HG03064 (cell line): Measurements from ENCODE around the gene COL6A2.

ENCODE experiments used
- ATAC-seq: cut with Tn5 transposase; IDR thresholded peaks from one replicate; pipeline ENCODE4 v1.9.1; 2021; ENCODE audit warnings: low read depth; ENCODE audit not compliant: unreplicated experiment

The COL6A2 gene

GRCh38 chr21:46111857-46112724 is 14.2 kb downstream of the COL6A2 start:
- no peak for ATAC-seq

GRCh38 chr21:46112725-46113215 is 14.9 kb downstream of the COL6A2 start:
- no peak for ATAC-seq

- ATAC-seq, result no peak
Measured at GRCh38 chr21:46113497-46114176, 15.7 kb downstream of the COL6A2 start.

DNA sequence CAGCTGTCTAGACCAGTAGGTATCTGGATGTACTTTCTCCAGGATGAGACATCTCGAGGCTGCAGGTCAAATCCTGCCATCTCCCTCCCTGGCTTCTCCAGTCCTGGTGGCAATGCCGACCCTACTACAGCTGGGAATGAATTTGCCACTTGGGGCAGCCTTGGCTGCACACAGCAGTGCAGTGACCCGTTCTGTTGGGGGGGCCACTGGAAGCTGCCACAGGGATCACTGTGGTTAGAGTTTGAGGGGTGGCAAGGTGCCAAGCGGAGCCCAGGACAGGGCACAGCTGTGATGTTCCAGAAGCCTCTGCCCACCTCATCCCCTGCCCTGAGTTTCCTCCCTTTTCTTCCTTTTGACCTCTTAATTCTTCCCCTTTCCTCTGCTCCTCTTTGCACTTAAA is 17.1 kb downstream of the COL6A2 start:
- ATAC-seq, result no peak

DNA sequence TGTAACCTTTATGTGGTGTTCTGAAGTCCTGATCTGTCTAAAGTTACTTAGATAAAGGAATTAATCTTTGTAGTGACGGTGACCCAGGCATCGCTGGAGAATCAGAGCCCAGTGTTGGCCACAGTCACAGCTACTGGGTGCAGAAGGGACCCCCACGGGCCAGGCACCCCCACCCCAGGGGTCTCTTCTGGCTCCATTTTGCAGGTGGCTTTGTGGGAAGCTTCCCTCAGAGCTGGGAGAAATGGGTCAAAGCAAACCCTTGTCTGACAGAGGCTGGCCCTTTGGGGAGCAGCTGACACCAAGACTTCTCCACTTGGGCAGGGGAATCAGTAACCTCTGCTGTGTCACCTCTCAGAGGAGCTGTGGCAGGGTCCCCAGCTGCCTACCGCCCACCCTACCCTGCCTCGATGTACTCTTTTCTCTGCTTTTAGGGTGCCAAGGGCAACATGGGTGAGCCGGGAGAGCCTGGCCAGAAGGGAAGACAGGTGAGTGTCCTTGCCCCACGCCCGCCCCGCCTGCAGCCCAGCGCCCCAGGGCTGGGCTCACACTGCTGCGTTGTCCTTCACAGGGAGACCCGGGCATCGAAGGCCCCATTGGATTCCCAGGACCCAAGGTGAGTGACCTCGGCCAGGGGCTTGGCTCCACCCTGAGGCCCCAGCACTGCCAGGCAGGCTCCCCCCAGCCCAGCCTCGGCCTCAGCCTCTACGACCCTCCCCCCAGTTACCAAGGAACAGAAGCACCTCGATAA is 17.7 kb downstream of the COL6A2 start:
- no peak for ATAC-seq

- no peak for ATAC-seq
Measured at GRCh38 chr21:46116189-46116775, 18.4 kb downstream of the COL6A2 start.

DNA sequence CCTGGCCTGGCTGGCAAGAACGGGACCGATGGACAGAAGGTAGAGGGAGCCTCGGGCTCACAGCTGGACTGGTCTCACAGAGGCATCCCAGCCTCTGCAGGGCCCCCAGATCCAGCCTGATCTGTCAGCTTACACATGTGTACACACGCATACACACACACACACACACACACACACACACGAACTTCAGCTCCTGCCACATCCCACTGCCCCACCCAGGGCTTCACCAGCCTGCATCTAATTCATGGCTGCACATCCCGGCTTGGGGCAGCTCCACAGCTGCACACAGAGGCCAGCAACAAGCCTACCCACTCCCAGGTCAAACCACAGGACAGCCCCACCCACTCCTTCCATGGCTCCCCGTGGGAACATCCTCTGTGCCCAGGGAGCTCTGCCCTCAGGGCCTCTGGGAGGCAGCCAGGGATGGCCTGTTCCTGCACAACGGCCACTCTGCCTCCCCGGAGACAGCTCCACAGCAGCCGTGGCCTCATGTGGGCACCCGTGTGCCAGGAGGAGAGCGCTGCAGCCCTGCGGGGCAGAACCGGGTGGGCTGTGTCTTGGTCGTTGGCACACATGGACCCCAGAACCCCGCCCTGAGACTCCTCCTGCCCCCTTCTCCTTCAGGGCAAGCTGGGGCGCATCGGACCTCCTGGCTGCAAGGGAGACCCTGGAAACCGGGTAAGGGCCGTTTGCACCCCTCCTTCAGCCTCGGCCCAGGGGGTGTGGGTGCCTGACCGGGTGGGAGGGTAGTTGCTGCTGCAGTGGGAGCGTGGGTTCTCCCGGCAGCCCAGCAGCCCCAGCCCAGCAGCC is 19.1 kb downstream of the COL6A2 start:
- ATAC-seq, result no peak

DNA sequence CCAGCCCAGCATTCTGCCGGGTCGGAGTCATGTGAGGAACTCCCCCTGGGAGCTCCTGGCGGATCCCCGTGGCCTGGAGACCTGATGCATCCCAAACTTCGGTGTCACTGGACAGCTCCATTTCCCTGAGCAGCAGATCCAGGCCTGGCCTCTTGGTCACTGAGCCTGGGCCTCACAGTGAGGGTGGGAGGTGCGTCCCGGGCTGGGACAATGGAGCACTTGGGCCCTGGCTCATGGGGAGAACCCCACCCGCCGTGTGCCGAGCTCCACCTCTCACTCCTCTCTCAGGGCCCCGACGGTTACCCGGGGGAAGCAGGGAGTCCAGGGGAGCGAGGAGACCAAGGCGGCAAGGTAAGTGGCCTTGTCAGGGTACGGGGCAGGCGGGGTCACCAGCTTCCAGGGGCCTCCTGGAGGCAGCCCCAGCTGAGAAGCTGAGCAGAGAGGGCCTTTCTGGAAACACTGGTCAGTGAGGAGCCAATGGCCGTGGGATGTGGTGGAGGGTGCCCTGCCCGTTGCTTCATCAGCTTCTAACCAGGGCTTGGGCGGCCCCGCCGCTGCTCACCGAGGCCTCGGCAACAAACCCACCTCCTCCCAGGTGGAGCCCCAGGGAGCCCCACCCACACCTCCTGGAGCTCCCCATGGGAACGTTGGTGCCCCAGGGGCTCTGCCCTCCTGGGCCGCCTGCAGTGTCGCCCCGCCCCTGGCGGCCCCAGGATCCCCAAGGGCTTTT is 19.8 kb downstream of the COL6A2 start:
- no peak for ATAC-seq

DNA sequence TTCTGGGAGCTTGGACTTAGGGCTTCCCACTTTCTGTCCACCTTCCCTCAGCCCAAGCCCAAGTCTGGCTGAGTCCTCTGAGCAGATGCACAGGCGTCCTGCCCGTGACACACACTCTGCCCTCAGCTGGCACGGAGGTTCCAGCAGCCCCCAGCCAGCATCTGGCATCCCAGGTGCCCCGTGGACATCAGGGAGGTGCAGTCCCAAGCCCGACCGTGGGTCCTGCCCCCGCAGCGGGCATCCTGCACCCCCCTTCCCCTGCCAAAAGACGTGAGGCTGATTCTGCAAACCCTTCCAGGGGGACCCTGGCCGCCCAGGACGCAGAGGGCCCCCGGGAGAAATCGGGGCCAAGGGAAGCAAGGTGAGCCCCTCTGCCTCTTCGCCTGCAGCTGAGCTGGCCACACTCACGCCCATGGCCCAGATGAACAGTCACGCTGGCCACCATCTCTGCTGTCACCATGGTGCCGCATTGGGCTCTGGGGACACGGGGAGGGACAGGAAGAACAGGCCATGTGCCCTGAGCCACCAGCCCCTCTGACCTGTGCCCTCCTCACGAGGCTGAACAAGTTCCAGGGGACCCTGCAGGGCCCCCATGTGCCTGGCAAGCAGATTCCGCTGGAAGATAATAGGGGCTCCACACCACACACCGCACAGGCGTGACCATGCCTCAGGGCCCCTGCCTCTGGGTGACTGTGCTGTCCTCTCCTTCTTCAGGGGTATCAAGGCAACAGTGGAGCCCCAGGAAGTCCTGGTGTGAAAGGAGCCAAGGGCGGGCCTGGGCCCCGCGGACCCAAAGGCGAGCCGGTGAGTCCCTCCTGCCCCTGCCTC is 20.6 kb downstream of the COL6A2 start:
- no peak for ATAC-seq

- ATAC-seq, result no peak
Measured at GRCh38 chr21:46119144-46119636, 21.3 kb downstream of the COL6A2 start.

- ATAC-seq, result no peak
Measured at GRCh38 chr21:46119637-46120271, 21.8 kb downstream of the COL6A2 start.

- no peak for ATAC-seq
Measured at GRCh38 chr21:46120301-46121285, 22.7 kb downstream of the COL6A2 start.

DNA sequence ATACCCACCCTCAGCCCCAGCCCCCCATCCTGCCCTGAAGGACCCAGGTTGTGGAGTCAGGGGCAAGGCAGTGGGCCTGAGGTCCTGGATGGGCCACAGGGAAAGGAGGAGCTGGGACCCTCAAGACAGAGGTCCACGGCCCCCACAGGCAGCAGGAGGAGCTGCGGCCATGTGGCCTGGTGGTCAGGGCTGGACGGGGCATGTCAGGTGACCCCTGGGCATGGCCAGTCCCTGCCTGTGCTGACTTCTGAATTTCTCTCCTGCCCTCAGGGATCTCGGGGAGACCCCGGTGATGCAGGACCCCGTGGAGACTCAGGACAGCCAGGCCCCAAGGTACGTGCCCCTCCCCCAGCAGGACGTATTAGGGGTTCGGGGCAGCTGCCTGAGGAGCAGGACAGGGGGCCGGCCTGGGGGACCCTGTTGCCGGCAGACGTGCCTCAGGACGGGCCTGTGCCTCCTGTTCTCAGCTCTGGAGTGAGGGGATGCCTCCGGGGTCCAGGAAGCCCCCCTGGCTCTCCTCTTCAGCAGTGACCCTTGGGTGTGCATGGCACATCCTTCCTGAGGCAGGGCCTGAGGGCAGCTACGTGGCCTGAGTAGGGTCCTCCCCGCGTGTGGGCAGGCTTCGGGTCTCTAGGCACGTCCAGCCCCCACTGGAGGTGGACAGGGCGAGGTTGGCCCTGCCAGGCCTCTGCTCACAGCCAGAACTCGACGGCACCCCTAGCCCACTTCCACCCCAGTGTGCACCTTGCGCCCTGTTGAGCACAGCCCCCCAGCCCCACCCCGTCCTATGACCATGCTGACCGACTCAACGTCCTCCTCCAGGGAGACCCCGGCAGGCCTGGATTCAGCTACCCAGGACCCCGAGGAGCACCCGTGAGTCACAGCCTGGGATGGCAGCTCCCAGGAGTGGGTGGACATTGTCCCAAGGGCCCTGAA is 23.6 kb downstream of the COL6A2 start:
- ATAC-seq, result no peak

GRCh38 chr21:46122237-46122671 is 24.3 kb downstream of the COL6A2 start:
- no peak for ATAC-seq
